ENCODE measurements around the gene PLEKHG4B.
"Not testable (repeated sequence)": the region's sequence is repeated elsewhere in the genome, so short reads cannot be mapped to it uniquely, and the experiment has no call there.

PLEKHG4B gene, protein sequence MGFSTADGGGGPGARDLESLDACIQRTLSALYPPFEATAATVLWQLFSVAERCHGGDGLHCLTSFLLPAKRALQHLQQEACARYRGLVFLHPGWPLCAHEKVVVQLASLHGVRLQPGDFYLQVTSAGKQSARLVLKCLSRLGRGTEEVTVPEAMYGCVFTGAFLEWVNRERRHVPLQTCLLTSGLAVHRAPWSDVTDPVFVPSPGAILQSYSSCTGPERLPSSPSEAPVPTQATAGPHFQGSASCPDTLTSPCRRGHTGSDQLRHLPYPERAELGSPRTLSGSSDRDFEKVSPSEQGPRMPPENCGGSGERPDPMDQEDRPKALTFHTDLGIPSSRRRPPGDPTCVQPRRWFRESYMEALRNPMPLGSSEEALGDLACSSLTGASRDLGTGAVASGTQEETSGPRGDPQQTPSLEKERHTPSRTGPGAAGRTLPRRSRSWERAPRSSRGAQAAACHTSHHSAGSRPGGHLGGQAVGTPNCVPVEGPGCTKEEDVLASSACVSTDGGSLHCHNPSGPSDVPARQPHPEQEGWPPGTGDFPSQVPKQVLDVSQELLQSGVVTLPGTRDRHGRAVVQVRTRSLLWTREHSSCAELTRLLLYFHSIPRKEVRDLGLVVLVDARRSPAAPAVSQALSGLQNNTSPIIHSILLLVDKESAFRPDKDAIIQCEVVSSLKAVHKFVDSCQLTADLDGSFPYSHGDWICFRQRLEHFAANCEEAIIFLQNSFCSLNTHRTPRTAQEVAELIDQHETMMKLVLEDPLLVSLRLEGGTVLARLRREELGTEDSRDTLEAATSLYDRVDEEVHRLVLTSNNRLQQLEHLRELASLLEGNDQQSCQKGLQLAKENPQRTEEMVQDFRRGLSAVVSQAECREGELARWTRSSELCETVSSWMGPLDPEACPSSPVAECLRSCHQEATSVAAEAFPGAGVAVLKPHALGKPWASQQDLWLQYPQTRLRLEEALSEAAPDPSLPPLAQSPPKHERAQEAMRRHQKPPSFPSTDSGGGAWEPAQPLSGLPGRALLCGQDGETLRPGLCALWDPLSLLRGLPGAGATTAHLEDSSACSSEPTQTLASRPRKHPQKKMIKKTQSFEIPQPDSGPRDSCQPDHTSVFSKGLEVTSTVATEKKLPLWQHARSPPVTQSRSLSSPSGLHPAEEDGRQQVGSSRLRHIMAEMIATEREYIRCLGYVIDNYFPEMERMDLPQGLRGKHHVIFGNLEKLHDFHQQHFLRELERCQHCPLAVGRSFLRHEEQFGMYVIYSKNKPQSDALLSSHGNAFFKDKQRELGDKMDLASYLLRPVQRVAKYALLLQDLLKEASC (N-terminal part only)

DNA sequence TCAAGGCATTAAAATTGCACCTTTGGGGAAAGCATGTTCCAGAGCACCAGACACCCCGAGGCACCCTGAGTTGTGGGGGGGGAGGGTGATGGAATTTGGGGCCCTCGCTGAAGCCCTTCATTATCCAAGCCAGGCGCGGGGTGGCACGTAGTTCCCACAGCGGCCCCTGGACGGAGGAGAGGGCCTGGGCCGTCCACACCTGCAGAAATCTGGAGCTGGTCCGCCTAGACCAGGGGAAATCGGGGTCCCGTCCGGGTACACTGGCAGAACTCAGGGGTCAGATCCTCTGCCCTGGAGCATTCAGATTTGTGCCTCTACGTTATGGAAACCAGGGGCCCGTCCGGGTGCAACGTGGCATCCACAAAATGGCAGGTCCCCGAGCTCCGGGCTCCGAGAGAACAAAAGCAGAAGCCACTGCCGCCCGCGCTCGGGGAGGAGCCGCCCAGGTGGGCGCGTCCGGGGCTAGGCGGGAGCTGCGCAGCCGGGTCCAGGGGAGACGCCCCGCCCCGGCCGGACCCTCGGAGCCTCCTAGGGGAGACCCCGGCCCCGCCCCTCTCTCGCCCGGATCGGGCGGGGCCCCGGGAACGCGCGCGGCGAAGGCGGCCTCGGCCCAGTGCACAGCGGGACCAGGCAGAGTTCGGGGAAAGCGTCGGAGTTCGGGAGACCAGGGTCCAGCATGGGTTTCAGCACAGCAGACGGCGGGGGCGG lies at the start of gene PLEKHG4B:
Gene PLEKHG4B, plus strand, starts transcription at position 613 of the 708 bp plus-strand sequence. Its CDS starts 64 bp downstream, at position 677.
- peak; percentile 78 for DNase-seq

DNA sequence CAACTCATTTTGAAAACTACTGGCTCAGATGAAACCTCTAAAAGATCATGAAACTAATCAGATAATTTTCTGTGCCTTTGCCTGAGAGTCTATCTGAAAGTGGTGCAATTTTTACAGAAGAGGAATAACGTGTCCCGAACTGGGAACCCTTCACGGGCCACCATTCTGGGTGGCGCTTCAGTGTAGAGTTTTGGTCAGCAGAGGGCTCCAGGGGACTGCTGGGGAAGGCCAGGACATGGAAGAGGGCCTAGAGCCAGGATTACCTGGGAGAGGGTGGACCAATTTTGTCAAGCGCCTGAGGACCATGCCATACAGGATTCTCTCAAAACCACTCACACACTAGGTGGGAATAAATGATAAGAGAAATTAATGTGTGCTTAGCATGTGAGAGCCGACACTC lies 49.7 kb upstream of the PLEKHG4B start:
- peak; percentile 53 for DNase-seq

DNA sequence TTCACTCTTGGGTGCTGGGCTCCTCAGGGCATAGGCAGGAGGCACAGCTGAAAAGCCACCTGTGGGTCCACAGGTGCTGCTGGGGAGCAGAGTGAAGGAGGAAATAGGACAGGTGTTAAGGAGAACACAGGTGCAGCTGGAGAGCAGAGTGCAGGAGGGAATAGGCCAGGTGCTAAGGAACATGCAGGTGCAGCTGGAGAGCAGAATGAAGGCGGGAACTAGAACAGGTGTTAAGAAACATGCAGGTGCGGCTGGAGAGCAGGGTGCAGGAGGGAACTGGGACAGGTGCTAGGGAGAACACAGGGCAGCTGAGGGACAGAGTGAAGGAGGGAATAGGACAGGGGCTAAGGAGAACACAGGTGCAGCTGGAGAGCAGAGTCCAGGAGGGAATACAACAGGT lies 43.8 kb upstream of the PLEKHG4B start:
- DNase-seq, result no peak

DNA sequence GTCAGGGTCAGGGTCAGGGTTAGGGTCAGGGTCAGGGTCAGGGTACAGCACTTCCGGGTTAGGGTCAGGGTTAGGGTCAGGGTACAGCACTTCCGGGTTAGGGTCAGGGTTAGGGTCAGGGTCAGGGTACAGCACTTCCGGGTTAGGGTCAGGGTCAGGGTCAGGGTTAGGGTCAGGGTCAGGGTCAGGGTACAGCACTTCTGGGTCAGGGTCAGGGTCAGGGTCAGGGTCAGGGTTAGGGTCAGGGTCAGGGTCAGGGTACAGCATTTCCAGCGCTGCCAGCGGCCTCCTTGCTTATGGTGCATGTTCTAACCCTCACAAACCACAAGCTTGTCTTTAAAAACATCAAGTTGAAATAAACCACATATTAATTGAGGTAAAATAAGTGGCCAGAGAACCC lies 42.4 kb upstream of the PLEKHG4B start:
- not testable (repeated sequence) for DNase-seq

DNA sequence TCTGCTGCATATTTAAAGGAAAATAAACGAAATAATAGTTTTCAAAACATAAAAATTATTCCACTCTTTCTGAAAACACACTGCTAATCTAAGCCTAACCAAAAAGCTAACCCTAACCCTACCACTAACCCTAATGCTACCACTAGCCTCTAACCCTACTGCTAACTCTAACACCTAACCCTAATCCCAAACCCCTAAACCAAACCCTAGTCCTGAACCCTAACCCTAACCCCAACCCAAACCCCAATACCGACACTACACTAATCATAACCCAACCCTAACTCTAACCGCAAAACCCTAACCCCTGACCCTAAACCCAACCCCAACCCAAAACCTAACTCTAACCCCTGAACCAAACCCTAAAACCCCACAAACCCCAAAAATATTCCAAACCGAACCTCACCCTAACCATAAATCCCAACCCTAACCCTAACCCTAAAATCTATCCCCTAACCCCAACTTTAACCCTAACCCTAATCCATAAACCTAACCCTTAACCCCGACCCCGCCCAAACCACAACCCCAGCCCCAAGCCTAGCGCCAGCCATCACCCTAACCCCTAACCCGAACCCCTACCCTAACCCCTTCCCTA lies 41.9 kb upstream of the PLEKHG4B start:
- DNase-seq, result no peak

DNA sequence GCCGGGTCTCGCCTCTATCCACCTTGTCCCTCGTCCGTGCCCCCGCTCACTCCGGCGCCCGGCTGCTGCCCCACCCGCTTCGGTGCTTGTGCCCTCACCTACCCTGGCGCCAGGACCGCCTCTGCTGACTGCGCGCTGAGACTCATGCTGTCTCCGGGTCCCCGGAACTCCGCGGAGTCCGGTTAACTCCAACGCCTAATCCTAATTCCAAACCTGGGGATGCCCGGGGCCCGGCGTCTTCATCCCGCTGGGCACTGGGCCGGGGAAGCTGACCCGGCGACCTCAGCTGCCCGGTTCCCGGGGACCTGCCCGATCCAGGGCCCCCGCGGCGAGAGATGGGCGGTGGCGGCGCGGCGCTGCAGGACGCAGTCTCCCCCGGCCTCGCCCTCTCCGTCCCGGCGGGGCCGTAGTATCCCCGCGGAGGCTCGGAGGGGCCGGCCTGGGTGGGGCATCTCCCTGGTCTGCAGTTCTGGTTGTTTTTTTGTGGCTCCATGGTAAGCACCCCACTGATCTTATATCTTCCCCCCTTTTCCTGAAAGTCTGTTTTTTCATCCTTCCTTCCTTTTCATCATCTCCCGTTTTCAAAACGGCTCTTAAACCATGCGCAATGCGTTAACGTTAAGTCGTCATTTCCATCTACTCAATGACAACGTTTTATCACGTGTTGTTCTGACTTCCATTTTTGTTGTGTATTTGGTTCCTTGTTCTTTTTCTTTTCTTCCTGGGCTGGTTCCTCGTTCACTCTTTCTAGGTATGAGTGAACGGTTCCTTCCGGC lies 41.1 kb upstream of the PLEKHG4B start:
- no peak for DNase-seq

DNA sequence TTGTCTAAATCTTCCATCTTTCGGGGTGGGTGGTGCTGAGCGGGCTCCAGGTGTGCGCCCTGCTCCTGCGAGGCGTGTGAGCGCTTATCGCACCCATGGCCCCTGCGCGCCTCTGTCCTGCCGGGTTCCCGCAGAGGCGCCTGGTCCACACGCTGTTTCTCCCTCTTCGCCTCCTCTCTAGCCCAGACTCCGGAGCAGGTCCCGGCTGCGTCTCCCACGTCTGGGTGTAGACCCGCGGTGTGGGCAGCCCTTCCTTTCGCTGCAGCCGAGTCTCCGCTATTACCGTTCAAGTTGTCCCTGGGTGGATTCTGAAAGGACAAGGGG lies 40.5 kb upstream of the PLEKHG4B start:
- no peak for DNase-seq

DNA sequence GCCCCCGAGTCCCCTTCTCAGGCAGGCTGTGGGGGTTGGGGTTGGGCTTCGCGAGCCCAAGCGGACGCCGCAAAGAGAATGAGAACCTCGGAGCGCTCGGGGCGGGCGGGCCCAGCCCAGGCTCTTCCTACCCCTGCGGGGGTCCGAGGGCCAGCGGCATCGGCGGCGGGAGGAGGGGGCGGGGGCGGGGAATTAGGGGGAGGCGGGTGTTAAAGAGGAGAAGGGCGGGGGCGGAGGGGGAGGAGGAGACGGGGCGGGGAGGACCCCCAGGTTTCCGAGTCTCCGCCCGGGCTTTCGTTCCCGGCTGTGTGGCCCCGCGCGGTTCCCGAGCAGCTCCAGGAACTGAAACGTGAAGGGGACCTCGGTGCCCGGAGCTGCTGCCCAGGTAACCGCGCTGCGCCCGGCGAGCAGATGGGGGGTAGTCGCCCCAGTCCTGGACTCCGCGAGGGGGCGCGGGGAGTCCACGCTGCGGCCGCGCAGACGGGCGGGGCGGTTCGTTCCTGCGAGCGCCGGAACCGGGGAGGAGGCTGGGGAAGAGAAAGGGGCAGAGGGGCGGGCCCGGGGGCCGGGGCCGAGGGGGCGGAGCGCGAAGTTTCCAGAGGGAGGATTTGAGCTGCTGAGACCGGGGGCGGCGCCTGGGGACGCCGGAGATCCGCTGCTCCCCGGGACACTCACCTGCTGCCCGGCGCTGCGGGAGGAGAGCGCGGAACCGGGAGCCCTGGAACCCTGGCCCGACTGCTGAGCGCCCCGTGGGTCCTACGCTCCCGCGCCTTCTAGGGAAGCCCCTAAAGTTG lies 38.4 kb upstream of the PLEKHG4B start:
- peak; percentile 32 for DNase-seq

DNA sequence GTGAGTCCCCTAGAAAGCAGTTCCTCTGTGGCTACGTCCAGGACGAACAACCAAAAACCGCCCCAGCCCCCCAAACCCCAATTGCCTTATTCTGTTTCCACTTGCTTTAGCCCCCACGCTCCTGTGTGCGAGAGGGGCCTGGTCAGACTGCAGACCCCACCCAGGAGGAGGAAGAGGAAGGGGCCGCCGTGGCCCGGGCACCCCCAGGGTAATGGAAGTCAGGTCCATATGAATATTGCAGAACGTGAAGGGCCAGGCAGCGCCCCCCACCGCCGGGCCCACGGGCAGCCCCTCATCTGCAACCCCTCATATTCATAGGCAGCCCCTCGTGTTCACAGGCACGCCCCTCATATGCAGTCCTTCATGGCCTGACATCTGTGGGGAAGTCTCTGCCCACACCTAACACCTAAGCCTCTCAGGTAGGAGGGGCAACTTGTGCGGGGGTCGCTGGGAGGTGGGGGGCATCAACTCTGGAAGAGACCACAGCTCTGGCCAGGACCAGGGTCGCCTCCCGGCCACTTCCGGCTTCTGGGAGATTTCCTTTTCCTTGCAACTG lies 37.7 kb upstream of the PLEKHG4B start:
- no peak for DNase-seq

DNA sequence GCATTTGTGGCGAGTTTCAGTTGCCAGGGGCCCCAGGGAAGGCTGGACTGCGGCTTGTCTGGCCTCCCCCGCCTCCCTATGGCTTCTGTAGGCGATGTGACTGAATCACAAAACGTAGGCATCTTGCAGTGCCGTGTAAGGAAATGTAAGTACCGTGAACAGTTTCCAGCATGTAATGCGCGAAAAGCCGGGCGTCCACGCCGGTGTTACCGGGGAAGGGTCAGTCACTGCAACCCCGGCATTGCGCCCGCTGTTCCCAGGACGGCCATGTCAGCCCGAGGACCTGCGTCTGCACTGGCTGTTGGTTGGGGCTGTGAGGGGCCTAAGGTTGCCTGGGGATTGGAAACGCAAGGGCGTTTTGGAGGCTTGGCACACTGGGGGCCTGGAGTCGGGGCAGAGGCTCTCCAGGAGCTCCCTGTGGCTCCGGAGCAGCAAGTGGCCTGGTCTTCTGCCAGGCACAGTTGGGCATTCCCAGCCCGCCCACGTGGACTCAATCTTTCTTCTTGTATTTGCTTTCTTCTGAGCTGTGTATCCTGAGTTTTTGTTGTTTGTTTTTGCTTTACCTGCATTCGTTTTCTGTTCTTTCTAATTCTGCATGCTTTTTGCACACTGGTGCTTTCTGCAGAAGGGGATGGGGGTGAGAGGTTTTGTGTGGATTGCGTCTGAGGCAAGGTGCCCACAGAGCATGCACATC lies 36.9 kb upstream of the PLEKHG4B start:
- no peak for DNase-seq

DNA sequence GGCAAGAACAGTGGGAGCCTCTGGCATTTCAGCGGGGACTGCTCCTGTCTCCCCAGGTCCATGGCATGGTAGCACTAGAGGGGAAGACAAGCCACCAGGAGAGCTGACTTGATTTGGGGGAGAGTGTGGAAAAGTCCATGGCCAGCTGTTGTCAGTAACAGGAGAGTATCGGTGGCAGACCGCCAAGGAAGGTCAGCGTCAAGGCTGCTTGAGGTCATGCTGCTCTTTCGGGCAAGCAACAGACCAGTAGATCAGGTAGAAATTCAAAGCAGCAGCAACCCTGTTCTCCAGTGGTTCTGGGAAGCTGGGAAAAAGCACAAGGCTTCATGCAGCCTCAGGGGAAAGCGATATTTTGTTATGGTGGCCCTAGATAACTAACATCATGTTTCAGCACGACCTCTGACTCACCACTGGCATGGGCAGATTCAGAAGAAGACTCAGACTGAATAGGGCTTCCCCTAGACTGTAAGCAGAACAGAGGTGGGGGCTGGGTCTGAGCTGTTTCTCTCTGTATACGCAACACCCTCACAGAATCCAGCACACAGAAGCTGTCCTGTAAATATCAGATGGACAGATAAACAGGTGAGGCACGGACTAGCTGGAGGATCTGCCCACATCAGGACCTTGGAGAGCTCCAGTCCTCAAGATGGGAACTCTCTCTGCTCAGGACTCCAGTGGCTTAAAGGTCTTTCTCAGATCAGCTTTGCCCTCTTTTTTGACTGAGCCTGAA lies 35.2 kb upstream of the PLEKHG4B start:
- peak; percentile 72 for DNase-seq

DNA sequence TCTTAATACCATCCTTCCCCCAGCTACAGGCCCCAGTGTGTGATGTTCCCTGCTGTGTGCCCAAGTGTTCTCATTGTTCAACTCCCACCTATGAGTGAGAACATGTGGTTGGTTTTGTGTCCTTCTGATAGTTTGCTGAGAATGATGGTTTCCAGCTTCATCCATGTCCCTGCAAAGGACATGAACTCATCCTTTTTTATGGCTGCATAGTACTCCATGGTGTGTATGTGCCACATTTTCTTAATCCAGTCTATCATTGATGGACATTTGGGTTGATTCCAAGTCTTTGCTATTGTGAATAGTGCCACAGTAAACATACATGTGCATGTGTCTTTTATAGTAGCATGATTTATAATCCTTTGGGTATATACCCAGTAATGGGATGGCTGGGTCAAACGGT lies 31.7 kb upstream of the PLEKHG4B start:
- DNase-seq, result not testable (repeated sequence)

DNA sequence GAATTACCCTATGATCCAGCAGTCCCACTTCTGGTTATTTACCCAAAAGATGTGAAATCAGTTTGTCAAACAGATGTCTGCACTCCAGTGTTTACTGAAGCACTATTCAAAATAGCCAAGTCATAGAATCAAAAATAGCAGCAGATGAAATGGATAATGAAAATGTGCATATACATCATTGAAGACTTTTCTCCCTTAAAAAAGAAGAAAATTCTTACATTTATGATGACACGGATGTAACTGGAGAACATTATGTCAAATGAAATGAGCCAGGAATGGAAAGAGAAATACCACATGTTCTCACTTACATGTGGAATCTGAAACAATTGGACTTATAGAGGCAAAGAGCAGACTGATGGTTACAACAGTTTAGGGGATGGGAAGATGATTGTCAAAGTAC lies 21.5 kb upstream of the PLEKHG4B start:
- no peak for DNase-seq

DNA sequence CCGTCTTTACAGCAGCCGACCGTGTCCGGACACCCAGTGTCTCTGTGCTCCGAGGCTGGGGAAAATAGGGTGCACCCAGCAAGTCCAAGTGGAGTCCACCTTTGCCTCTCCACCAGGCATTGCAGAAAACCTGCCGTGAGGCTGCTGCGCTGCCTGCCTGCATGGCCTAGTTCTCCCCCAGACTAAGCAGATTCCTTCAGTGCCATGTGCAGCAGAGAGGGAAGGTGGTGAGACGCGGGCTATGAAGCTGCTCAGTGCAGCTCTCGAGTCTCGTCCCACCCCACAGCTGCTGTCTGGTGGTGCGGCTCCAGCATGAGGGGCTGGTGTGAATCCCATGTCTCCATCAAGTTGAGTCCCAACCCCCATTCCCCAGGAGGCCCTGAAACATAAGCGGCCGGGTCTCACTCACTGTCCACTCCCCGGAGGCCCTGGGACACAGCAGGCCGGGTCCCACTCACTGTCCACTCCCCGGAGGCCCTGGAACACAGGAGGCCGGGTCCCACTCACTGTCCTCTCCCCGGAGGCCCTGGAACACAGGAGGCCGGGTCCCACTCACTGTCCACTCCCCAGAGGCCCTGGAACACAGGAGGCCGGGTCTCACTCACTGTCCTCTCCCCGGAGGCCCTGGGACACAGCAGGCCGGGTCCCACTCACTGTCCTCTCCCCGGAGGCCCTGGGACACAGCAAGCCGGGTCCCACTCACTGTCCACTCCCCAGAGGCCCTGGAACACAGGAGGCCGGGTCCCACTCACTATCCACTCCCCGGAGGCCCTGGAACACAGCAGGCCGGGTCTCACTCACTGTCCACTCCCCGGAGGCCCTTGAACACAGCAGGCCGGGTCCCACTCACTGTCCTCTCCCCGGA lies 19.4 kb upstream of the PLEKHG4B start:
- not testable (repeated sequence) for DNase-seq

DNA sequence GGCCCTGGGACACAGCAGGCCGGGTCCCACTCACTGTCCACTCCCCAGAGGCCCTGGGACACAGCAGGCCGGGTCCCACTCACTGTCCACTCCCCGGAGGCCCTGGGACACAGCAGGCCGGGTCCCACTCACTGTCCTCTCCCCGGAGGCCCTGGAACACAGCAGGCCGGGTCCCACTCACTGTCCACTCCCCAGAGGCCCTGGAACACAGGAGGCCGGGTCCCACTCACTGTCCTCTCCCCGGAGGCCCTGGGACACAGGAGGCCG lies 18.9 kb upstream of the PLEKHG4B start:
- DNase-seq, result not testable (repeated sequence)

DNA sequence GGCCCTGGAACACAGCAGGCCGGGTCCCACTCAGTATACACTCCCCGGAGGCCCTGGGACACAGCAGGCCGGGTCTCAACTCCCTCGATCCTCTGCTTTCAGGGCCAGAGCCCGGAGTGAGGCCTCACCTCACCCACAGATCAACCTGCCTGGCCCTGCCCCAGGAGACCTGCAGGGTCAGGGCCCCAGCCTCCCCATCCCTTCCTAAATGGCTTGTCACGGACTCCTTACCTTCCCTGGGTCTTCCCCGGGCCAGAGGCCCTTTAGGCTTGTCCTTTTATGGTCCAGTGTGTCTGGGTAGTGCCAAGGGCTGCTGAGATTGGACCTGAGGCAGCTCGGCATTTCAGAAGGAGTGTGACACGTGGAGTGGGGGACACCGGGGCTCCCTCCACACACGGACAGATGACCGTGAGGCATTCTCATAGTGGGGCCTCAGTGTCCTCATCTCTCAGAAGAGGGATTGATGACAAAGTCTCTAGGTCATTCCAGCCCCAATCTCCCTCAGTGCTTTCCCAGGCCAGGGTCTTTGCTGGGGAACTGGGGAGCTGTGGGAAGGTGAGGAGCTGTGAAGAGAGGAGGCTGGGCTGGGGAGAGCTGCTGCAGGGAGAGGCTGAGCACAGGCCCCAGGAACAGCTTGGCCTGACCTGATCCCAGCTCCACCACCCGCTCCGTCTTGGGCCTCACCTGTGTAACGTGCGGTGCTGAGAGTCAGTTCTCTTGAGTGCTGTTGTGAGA lies 18.0 kb upstream of the PLEKHG4B start:
- no peak for DNase-seq

DNA sequence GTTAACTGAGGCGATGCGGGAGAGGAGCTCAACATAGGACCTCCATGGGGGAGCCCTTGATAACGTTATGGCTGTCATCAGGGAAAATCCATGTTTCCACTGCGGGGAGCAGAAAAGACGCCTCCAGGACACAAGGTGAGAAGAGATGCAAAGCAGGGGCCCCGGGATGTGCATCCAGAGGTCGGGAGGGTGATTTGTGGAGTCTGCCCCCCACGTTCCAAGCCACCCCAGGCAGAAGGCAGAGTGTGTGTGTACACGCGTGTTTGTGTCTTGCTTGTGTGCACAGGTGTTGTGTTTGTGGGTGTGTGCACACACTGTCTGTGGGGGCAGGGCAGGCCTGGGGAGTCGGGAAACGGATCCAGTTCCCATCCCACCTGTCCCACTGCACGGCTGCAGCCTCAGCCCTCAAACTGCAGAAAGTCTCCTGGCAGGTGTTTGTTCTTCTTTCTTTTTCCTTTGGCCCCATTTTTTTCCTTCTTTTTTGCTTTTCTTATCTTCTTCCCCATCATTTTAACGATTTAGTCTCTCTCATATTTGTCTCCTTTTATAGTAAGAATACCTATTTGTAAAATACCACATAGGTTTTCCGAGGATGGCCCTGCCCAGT lies 17.4 kb upstream of the PLEKHG4B start:
- DNase-seq, result no peak

Measured in RPMI8226 (cell line).